Fibroblast of pulmonary artery (primary cell): ENCODE measurements around the gene ACVR1B.

ENCODE experiments used
- DNase-seq: peaks from one replicate; pipeline ENCODE4 v3.0.0-alpha.2; 2010; ENCODE audit warnings: low read depth
- H3K4me3 ChIP-seq: replicated peaks from 2 replicates; pipeline ENCODE4 v1.5.1; 2011; ENCODE audit warnings: low read depth, mild to moderate bottlenecking, control low read depth, low read length, moderate library complexity
- TF ChIP-seq, protein P1 (sequence below): IDR thresholded peaks from 2 replicates; pipeline ENCODE4 v1.5.1; 2011; ENCODE audit warnings: mild to moderate bottlenecking, control low read depth, low read length, inconsistent platforms; ENCODE audit errors: missing control alignments

The ACVR1B gene

DNA sequence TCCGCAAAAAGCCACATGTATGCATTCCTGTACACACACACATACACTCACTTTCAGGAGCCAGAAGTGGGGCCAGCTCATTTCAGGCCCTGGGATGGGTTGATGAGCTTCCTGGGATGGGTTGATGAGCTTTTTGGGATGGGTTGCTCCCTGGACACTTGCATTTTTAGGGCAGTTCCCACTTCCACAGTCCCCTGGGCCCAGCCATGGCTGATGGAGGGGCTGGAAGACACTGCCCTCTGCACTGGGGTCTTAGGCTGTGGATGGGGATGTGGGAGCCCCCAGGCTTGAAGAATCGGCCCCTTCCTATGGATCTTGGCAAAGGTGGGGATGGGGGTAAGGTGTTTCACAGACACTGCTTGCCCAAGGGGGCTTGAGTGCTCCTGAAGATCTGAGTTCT lies 31.5 kb upstream of the ACVR1B start:
- TF ChIP-seq, protein P1, sequence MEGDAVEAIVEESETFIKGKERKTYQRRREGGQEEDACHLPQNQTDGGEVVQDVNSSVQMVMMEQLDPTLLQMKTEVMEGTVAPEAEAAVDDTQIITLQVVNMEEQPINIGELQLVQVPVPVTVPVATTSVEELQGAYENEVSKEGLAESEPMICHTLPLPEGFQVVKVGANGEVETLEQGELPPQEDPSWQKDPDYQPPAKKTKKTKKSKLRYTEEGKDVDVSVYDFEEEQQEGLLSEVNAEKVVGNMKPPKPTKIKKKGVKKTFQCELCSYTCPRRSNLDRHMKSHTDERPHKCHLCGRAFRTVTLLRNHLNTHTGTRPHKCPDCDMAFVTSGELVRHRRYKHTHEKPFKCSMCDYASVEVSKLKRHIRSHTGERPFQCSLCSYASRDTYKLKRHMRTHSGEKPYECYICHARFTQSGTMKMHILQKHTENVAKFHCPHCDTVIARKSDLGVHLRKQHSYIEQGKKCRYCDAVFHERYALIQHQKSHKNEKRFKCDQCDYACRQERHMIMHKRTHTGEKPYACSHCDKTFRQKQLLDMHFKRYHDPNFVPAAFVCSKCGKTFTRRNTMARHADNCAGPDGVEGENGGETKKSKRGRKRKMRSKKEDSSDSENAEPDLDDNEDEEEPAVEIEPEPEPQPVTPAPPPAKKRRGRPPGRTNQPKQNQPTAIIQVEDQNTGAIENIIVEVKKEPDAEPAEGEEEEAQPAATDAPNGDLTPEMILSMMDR: no peak
- no peak overlapping the region for H3K4me3 ChIP-seq
- DNase-seq: no peak

GRCh38 chr12:51921017-51921725 lies 30.3 kb upstream of the ACVR1B start:
- no peak overlapping the region for H3K4me3 ChIP-seq
- TF ChIP-seq, protein P1: no peak
- no peak for DNase-seq

GRCh38 chr12:51922146-51922545 lies 29.4 kb upstream of the ACVR1B start:
- TF ChIP-seq, protein P1: no peak
- no peak for DNase-seq
- no peak overlapping the region for H3K4me3 ChIP-seq

GRCh38 chr12:51922762-51923505 lies 28.6 kb upstream of the ACVR1B start:
- no peak overlapping the region for H3K4me3 ChIP-seq
- DNase-seq: peak; percentile 76
- TF ChIP-seq, protein P1: peak; percentile 17

GRCh38 chr12:51923506-51924365 lies 27.8 kb upstream of the ACVR1B start:
- TF ChIP-seq, protein P1: peak; percentile 77

GRCh38 chr12:51924551-51925319 lies 26.8 kb upstream of the ACVR1B start:
- DNase-seq: no peak
- TF ChIP-seq, protein P1: no peak
- no peak overlapping the region for H3K4me3 ChIP-seq

More at GRCh38 chr12:51923506-51924365, 27.8 kb upstream of the ACVR1B start:
- peak; percentile 48 for DNase-seq
- no peak overlapping the region for H3K4me3 ChIP-seq
